Measurements from ENCODE around the gene PLEKHG5. TPM values are rescaled to one million over a fixed set of nuclear protein-coding genes. Genes with fewer than 3 reads are reported as not detected.

Gene PLEKHG5
- total RNA-seq, 1 donor from 2014 or later, result 17.2 TPM

DNA sequence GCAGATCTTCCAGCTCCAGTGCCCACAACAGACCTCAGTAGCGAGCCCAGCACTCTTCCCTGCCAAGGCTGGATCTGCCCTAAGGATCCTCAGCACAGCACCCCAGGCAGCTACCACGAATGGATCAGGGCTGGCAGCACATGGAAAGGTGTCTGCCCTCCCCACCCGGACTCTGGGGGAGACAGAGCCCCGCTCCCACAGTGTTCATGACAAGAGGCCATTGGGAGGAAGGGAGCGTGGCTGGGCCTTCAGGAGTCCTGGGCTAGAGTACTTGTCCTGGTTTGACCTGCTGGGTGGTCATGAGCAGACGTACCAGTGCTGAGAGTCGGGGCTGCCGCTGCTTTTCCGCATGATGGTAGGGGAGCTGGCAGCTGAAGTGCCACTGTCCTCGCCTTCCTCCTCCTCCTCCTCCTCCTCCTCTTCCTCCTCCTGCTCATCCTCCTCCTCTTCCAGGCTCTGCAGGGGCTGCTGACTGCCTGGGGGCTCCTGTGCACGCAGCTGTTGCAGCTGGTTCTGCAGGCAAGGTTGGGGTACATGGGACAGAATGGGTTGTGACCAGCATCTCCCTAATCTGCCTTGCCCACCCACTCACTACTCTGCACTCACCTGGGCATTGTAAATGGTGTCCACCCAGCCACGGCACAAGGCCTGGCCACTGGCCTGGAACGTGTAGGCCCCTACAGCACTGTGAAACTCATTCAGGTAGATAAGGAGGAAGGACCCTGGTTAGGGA, 22.6 kb downstream of the PLEKHG5 start:
- Histone ChIP-seq H3K27ac (no peak overlapping the region), H3K27me3 (no peaks in the 10 kb centered on the region), H3K4me3 (no peak overlapping the region), H3K4me1 (no peaks in the 10 kb centered on the region), H3K9me3 (no peaks in the 10 kb centered on the region), H3K36me3 (peaks cover 0 to 10% of the 10 kb centered on the region in 2 donors)
- TF ChIP-seq POLR2AphosphoS5 (IDR thresholded peaks at IDR 0.05; ENCODE audit: insufficient read depth in 1 of 2, low read depth in 1 of 2), result no peak
- no peak for TF ChIP-seq POLR2A (IDR thresholded peaks at IDR 0.05)
- TF ChIP-seq, protein P1, sequence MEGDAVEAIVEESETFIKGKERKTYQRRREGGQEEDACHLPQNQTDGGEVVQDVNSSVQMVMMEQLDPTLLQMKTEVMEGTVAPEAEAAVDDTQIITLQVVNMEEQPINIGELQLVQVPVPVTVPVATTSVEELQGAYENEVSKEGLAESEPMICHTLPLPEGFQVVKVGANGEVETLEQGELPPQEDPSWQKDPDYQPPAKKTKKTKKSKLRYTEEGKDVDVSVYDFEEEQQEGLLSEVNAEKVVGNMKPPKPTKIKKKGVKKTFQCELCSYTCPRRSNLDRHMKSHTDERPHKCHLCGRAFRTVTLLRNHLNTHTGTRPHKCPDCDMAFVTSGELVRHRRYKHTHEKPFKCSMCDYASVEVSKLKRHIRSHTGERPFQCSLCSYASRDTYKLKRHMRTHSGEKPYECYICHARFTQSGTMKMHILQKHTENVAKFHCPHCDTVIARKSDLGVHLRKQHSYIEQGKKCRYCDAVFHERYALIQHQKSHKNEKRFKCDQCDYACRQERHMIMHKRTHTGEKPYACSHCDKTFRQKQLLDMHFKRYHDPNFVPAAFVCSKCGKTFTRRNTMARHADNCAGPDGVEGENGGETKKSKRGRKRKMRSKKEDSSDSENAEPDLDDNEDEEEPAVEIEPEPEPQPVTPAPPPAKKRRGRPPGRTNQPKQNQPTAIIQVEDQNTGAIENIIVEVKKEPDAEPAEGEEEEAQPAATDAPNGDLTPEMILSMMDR (IDR thresholded peaks at IDR 0.05), result no peak
- DNase-seq (ENCODE audit: extremely low spot score in 2 of 2), result no peak
- intact Hi-C loops (cut with DNase I), result no loop called here

DNA sequence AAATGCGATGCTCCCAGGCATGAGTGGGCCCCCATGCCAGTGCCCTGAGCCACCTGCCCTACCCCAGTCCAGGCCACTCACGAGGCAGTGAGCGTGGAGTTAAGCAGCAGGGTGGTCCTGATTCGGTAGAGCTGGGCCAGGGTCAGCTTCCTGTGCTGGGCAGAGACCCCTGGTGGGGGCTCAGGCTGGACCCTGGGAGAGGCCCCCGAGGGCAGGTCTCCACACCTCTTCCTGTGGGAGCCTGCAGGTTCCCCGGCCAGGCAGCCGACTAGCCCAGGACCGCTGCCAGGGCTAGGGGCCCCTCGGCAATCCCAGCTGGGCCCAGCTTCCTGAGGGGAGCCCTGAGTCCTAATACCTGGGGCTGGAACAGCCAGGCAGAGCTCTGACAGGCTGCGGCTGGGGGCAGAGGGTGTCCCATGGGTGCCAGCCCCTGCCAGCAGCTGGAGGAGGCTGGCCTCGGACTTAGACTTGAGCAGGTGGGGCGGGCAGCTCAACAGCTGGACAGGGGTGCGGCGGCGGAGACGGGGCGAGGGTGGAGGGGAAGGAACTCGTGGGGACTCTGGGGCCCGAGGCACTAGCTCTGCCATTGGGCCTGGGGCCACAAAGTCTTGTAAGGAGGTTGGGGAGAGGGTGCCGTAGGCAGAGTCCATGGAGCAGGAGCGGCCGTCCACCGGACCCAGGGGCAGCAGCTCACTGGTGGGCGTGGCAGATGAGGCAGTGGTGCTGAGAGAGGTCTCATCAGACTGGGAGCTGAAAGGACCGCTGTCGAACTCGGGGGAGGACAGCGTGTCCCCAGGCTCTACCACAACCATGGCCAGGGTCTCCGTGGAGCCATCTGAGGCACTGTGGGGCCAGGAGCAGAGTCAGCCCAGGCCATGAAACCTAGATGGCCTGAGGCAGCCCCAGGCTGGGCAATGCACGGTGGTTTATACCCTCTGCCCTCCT, 23.5 kb downstream of the PLEKHG5 start:
- no peak for TF ChIP-seq POLR2AphosphoS5 (IDR thresholded peaks at IDR 0.05; ENCODE audit: insufficient read depth in 1 of 2, low read depth in 1 of 2)
- no peak for TF ChIP-seq POLR2A (IDR thresholded peaks at IDR 0.05)
- TF ChIP-seq, protein P1 (IDR thresholded peaks at IDR 0.05), result no peak
- H3K36me3 ChIP-seq, result peaks cover 0 to 7% of the 10 kb centered on the region in 2 donors
- no peaks in the 10 kb centered on the region for H3K4me1 ChIP-seq
- H3K4me3 ChIP-seq, result no peak overlapping the region
- H3K27me3 ChIP-seq, result no peaks in the 10 kb centered on the region
- H3K27ac ChIP-seq, result no peak overlapping the region
- intact Hi-C loops (cut with DNase I), result no loop called here
- no peak for DNase-seq (ENCODE audit: extremely low spot score in 2 of 2)
- no peaks in the 10 kb centered on the region for H3K9me3 ChIP-seq

DNA sequence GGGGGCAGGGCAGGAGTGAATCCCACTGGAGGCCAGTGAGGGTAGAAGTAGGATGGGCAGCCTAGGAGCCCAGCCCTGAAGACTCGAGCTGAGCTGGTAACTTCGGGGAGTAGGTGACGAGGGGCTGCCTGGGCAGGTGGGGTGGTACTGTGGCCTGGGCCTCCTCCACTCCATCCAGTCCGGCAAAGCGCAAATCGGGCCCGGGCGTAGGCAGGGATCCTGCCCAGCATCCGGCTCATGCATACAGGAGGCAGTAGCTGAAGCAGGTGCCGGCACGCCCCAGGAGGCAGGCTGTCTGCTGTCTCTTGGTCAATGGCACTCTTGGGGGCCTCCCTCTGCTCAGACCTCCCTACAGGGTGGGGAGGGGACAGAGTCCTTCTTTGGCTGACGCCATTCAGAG, 24.2 kb downstream of the PLEKHG5 start:
- Histone ChIP-seq H3K27ac (no peak overlapping the region), H3K9me3 (no peaks in the 10 kb centered on the region), H3K27me3 (no peaks in the 10 kb centered on the region), H3K4me3 (no peak overlapping the region), H3K36me3 (peaks cover 0 to 3% of the 10 kb centered on the region in 2 donors), H3K4me1 (no peaks in the 10 kb centered on the region)
- intact Hi-C loops (cut with DNase I), result no loop called here
- TF ChIP-seq POLR2A (IDR thresholded peaks at IDR 0.05) (no peak), POLR2AphosphoS5 (IDR thresholded peaks at IDR 0.05; ENCODE audit: insufficient read depth in 1 of 2, low read depth in 1 of 2) (no peak)
- TF ChIP-seq, protein P1 (IDR thresholded peaks at IDR 0.05), result no peak
- no peak for DNase-seq (ENCODE audit: extremely low spot score in 2 of 2)

GRCh38 chr1:6466751-6467150, 24.7 kb downstream of the PLEKHG5 start:
- peaks cover 0 to 7% of the 10 kb centered on the region in 2 donors for H3K36me3 ChIP-seq
- no peaks in the 10 kb centered on the region for H3K4me1 ChIP-seq
- no peak overlapping the region for H3K27ac ChIP-seq
- DNase-seq (ENCODE audit: extremely low spot score in 2 of 2), result no peak
- no peak overlapping the region for H3K4me3 ChIP-seq
- H3K9me3 ChIP-seq, result no peaks in the 10 kb centered on the region
- TF ChIP-seq POLR2A (IDR thresholded peaks at IDR 0.05), result no peak
- TF ChIP-seq, protein P1 (IDR thresholded peaks at IDR 0.05), result no peak
- TF ChIP-seq POLR2AphosphoS5 (IDR thresholded peaks at IDR 0.05; ENCODE audit: insufficient read depth in 1 of 2, low read depth in 1 of 2), result no peak
- H3K27me3 ChIP-seq, result no peaks in the 10 kb centered on the region
- intact Hi-C loops (cut with DNase I), result no loop called here

All from vagina (tissue), 2 donors.